Frontal cortex (tissue), 4 donors: ENCODE data around the gene EZH1. TPM values are rescaled to one million over a fixed set of nuclear protein-coding genes. Genes with fewer than 3 reads are reported as not detected.

ENCODE experiments used
- DNase-seq, 2 donors: peaks; one replicate each; pipeline ENCODE4 v3.0.0; 2012; ENCODE audit warnings: low spot score in 2 of 2
- FAIRE-seq: peaks from 2 replicates; lab custom pipeline; 2012; peaks lifted over from hg19 to GRCh38; lab: Jason Lieb, UNC
- total RNA-seq: library from RNA; depleted of rRNA; stranded (reverse); fragments of >200 nt; gene quantifications from one replicate; pipeline ENCODE4 v1.2.3, GENCODE V29; 2014
- donor health status: control.
- donor health status: control.
- donor health status: control.

The EZH1 gene
- total RNA-seq, 1 donor from 2014 or later: 24.9 TPM

GRCh38 chr17:42686520-42687128 lies 58.2 kb downstream of the EZH1 start:
- FAIRE-seq (no peak), DNase-seq (no peak)

GRCh38 chr17:42685831-42686230 lies 59.0 kb downstream of the EZH1 start:
- FAIRE-seq (no peak), DNase-seq (no peak)

GRCh38 chr17:42684929-42685556 lies 59.8 kb downstream of the EZH1 start:
- no peak for FAIRE-seq

GRCh38 chr17:42683407-42684034 lies 61.3 kb downstream of the EZH1 start:
- no peak for FAIRE-seq
- peak in 1 of 2 donors; percentile 39 for DNase-seq

More at GRCh38 chr17:42684929-42685556, 59.8 kb downstream of the EZH1 start:
- no peak for DNase-seq

- DNase-seq (peak in 1 of 2 donors; percentile 58), FAIRE-seq (no peak)
These were observed 62.0 kb downstream of the EZH1 start for GRCh38 chr17:42682722-42683403.

GRCh38 chr17:42681976-42682721 lies 62.7 kb downstream of the EZH1 start, which contains the start of gene CNTNAP1:
Gene CNTNAP1 (plus strand): TSS chr17:42682531. CDS start chr17:42682830, 299 bp downstream.
- DNase-seq: peak; percentile 69 to 75
- no peak for FAIRE-seq

- FAIRE-seq: no peak
- no peak for DNase-seq
These were observed 64.5 kb downstream of the EZH1 start for GRCh38 chr17:42680331-42680808.

- no peak for FAIRE-seq
These were observed 65.1 kb downstream of the EZH1 start for GRCh38 chr17:42679492-42680330.

GRCh38 chr17:42678951-42679491 lies 65.8 kb downstream of the EZH1 start:
- DNase-seq (no peak), FAIRE-seq (no peak)

More at GRCh38 chr17:42679492-42680330, 65.1 kb downstream of the EZH1 start:
- peak; percentile 80 to 85 for DNase-seq

- FAIRE-seq (no peak), DNase-seq (peak; percentile 88 to 93)
These were observed 66.7 kb downstream of the EZH1 start for GRCh38 chr17:42677921-42678781.

GRCh38 chr17:42677012-42677857 lies 67.6 kb downstream of the EZH1 start:
- DNase-seq (peak; percentile 99 to 100), FAIRE-seq (no peak)

GRCh38 chr17:42676424-42677011 lies 68.3 kb downstream of the EZH1 start, which contains the start of gene PLEKHH3:
Gene PLEKHH3 (minus strand): TSS chr17:42676994. CDS start chr17:42676563, 431 bp downstream.
- DNase-seq (no peak), FAIRE-seq (no peak)

- FAIRE-seq (no peak), DNase-seq (peak in 1 of 2 donors; percentile 67)
These were observed 68.8 kb downstream of the EZH1 start for GRCh38 chr17:42675965-42676423.

GRCh38 chr17:42675348-42675964 lies 69.4 kb downstream of the EZH1 start:
- peak in 1 of 2 donors; percentile 58 for DNase-seq
- FAIRE-seq: no peak

GRCh38 chr17:42674755-42675347 lies 70.0 kb downstream of the EZH1 start:
- FAIRE-seq (no peak), DNase-seq (no peak)
